HG03280 (cell line): Measurements from ENCODE around the gene TRMO.
A peak's percentile ranks its signal among the peaks of the same experiment; 100 is the strongest.

Experiments used
- ATAC-seq: cut with Tn5 transposase; IDR thresholded peaks from one replicate; pipeline ENCODE4 v1.9.1; 2021; ENCODE audit warnings: mild to moderate bottlenecking, moderate library complexity; ENCODE audit not compliant: unreplicated experiment

TRMO gene

GRCh38 chr9:97938081-97938644 lies 15.9 kb upstream of the TRMO start, which contains the start of gene HEMGN:
TSS of gene HEMGN (minus strand) at chr9:97938172. CDS start at chr9:97938136, 36 bp downstream.
- ATAC-seq, result peak; percentile 64

- no peak for ATAC-seq
Observed at GRCh38 chr9:97936998-97937397, 14.7 kb upstream of the TRMO start.

GRCh38 chr9:97935276-97935675 lies 13.0 kb upstream of the TRMO start:
- no peak for ATAC-seq

- ATAC-seq, result no peak
Observed at GRCh38 chr9:97934321-97935115, 12.2 kb upstream of the TRMO start.

- no peak for ATAC-seq
Observed at GRCh38 chr9:97933297-97933998, 11.1 kb upstream of the TRMO start.

GRCh38 chr9:97930972-97931371 lies 8.7 kb upstream of the TRMO start:
- no peak for ATAC-seq

- no peak for ATAC-seq
Observed at GRCh38 chr9:97928986-97929604, 6.8 kb upstream of the TRMO start.

DNA sequence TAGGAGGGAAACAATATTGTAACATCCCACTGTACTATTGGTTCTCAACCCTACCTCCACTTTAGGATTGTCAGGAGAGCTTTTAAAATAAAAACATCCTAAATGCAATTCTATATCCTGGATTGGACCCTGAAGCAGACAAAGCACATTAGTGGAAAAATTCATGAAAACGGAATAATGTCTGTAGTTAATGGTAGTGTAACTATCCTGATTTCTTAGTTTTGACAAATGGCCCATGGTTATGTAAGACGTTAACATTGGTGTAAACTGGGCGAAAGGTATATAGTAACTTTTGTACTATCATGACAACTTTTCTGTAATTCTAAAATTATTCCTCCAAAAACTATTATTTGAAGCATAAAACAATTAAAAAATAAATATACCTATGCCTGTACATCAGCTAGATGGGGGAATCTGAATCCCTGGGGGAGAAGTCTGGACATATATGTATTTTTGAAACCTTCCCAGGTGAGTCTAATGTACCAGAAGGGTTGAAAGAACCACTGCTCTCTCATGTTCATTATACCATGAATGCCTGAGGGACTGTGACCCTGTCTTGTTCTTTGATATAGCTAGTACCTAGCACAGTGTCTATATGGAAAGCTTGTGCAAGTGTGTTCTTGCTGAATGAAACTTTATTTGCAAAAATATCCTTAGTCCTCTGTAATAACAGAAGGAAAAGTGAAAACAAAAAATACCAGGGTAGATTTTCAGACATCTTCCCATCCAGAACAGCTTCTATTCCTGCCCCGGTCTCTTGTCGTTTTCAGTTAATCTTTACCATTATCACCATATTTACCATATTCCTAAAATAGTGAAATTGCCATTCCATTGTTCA lies 3.4 kb upstream of the TRMO start:
- ATAC-seq, result no peak

DNA sequence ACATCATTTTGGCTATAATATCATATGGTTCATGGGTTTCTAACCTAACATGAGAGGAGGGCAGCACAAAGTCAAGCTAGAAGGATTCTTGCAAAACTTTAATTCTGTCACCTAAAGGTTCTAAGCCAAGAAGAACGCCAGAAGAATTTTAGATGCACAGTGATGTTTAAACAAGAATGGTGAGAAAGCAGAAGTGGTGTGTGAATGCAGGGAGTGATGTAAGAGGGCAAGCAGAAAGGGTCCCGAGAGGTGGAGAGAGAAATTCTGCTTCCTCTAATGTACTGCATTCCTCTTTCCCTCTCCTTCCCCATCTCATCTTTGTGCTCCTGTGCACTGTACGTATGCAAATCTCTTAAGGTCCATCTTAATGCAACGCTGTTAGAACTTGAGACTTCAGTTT lies 2.1 kb upstream of the TRMO start:
- ATAC-seq, result no peak

- no peak for ATAC-seq
Observed at GRCh38 chr9:97923529-97924108, 1.3 kb upstream of the TRMO start.

DNA sequence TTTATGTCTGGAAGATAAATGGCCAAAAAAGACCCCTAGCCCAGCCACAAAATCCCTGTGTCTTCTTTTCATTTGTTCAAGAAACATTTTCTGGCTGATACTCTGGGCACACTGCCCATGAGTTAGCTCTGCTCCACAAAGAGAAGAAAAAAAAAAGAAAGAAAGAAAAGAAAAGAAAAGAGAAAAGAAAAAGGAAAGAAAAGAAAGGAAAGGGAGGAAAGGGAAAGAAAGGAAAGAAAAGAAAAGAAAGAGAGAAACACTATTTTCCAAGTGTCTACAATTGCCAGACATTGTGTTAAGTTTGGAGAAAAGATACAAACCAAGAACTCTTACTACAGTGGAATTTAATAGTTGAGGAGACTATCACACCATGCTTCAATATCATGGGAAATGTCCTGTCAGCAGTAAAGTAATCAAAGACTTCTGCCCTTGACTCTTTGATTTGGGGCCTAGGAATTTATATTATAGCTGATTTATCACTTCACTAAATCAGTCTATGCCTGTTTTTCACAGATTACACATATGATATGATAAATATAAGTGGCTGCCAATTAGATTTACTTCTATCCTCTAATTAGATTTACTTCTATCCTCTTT lies 3.0 kb downstream of the TRMO start:
- ATAC-seq, result no peak

GRCh38 chr9:97918611-97919010 lies 3.7 kb downstream of the TRMO start:
- no peak for ATAC-seq

GRCh38 chr9:97911970-97912369 lies 10.3 kb downstream of the TRMO start:
- no peak for ATAC-seq

- ATAC-seq, result no peak
Observed at GRCh38 chr9:97911528-97911927, 10.8 kb downstream of the TRMO start.

DNA sequence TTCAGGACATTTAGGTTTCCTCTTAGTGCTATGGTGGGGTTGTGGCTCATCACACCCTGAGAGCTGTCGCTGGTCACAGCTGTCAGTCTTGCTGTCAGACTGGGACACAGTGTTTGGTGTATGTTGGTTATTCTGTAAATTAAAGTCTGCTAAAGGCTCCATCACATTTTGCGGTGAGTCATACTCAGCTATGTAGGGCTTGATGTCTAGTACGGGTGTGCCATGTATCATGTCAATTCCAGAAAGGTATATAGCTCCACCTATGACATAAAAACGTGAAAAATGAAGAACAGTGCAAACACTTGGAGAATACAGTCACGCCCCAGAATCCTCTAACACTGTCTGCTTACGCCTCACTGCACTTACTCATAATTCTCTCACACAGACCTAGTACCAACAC lies 11.9 kb downstream of the TRMO start:
- no peak for ATAC-seq

GRCh38 chr9:97908705-97909104 lies 13.6 kb downstream of the TRMO start:
- ATAC-seq, result no peak

DNA sequence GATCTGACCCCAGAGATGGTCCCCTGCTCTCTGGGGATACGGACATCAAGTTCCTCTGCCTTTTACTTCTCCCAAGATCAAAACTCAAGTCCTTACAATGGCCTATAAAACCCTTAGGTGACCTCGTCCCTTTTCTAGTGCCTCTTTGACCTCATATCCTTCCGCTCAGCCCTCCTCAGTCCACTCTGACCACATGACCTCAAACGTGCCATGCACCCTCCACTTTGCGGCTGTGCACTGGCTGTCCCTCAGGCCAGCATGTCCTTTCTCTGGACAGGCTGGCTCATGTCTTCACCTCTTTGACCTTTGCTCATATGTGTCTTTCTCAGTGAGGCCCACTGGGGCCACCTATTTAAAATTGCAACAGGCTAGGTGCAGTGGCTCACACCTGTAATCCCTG lies 14.7 kb downstream of the TRMO start:
- no peak for ATAC-seq

DNA sequence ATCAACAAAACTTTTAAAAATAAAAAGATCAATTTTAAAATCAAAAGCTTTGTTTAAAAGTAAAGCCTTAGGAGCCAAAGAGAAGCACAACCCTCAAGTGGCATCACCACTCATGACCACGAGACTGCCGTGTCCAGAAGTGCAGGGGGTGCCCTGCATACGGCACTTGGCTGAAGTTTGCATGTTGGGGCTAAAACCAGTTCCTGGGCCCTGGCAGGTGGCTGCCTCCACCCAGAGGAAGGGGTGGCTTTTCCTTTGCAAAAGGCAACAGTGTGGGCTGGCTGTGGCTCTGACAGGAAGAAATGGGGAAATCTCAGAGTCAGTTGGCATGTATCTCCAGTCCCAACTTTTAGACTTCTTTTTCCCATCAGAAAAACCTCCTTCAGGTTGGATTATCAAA lies 15.3 kb downstream of the TRMO start:
- ATAC-seq, result no peak

- ATAC-seq, result no peak
Observed at GRCh38 chr9:97906236-97906831, 16.0 kb downstream of the TRMO start.

DNA sequence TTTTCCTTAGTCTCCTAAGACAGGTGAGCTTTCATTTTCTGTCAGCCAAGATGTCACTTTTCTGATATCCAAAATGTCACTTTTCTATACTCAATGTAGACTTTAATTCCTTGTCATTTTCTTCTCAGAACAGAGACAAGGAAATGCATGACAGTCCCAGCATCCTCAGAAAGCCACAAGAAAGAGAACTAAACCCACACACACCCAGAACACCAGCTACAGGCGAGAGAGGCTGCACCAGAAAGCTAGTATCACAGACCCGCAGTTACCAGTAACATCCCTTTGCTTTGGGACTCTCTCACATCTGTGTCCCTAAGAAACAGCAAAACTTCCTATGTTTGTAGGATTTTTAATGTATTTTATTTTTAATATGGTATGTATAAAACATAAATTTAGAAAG lies 17.1 kb downstream of the TRMO start:
- ATAC-seq, result no peak
